HPDE6-E6E7 (cell line): ENCODE measurements around the gene RGS21.
A peak's percentile ranks its signal among the peaks of the same experiment; 100 is the strongest.
"Not testable (repeated sequence)": the region's sequence is repeated elsewhere in the genome, so short reads cannot be mapped to it uniquely, and the experiment has no call there.

Experiments
- DNase-seq: peaks from one replicate; pipeline ENCODE4 v3.0.0; 2011; ENCODE audit warnings: missing footprints; ENCODE audit errors: extremely low spot score

RGS21 gene, protein sequence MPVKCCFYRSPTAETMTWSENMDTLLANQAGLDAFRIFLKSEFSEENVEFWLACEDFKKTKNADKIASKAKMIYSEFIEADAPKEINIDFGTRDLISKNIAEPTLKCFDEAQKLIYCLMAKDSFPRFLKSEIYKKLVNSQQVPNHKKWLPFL

DNA sequence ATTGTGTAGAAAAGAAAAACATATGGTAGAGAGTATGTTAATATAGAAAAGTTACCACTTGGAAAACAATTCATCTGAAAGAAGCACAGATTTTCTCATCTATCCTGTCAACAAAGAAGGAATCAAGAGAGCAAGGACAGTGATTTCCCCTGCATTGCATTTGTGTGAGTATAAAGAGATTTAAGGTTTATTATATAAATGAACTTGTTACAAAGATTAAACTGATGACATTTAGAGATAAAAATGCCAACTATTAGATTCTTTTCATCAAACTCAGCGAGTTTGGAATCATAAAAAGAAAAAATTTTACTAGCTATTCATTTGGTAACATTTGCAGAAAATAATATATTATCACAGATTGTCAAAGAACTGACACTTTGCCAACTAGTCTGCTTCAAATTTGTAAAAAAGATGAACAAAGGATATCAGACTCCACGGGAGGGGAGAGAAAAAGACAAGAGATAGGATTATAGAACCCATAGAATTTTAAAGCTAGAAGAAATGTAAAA is at the start of gene RGS21:
Gene RGS21, plus strand, starts transcription at position 51 of the 509 bp plus-strand sequence. CDS start 26,045 bp downstream, outside the sequence.
- no peak for DNase-seq

- DNase-seq = no peak
Observed at GRCh38 chr1:192268468-192269052, 48.2 kb upstream of the RGS21 start.

- DNase-seq = peak; percentile 15
Observed at GRCh38 chr1:192270398-192270797, 46.4 kb upstream of the RGS21 start.

- no peak for DNase-seq
Observed at GRCh38 chr1:192272732-192273131, 44.1 kb upstream of the RGS21 start.

- DNase-seq = no peak
Observed at GRCh38 chr1:192274588-192274987, 42.2 kb upstream of the RGS21 start.

DNA sequence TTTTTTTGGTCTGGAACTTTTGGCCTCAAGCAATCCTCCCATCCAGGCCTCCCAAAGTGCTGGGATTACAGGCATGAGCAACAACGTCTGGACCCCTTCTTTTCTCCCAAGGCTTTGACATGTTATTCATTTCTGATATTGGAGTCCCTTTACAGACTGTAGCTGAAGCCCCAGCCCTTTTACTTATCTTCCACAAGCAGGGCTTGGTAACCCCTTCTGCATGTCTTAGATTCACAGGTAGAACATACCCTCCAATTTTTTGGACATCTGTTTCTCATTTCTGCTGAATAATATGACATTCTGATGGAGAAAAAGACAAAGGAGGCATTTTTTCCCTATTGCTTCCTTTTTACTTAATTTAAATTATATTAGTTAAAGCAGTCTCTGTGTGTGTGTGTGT is 39.2 kb upstream of the RGS21 start:
- DNase-seq = no peak

DNA sequence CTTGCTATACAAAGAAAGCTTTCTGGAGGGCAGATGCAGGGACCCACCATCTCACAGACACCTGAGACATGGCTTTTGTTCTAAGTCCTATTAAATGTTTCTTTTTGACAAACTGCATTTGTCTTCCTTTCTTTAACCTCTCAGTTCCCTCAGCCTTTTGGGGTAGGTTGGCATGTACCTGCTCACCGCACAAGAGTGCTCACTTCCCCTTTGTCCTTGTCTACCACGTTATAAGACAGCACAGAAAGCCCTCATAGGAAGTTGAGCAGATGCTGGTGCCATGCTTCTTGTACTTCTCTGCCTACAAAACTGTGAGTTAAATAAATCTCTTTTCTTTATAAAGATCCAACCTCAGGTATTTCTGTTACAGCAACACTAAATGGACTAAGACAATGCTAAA is 31.9 kb upstream of the RGS21 start:
- DNase-seq = no peak

- no peak for DNase-seq
Observed at GRCh38 chr1:192303029-192303428, 13.8 kb upstream of the RGS21 start.

- not testable (repeated sequence) for DNase-seq
Observed at GRCh38 chr1:192308314-192308713, 8.5 kb upstream of the RGS21 start.

GRCh38 chr1:192311281-192311680 is 5.5 kb upstream of the RGS21 start:
- DNase-seq = peak; percentile 8

- no peak for DNase-seq
Observed at GRCh38 chr1:192327997-192328396, 11.2 kb downstream of the RGS21 start.

GRCh38 chr1:192342842-192343241 is 26.1 kb downstream of the RGS21 start:
- DNase-seq = no peak

DNA sequence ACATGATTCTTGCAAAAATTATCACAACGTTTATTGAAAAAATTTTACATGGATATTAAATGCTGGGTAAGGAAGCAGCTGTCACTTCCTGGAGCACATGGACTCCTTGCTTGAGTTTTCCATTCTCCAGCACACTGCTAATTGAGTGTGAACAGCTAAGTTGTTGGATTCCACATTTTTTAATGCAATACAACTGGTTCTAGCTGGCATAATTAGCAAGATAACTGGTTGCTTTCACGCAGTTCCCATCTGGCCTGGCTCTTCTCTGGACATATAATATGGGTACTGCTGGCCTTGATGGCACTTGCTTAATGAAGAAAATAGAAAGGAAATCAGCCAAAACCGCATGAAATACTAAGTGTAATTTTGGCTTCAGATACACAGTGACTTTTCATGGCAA is 26.6 kb downstream of the RGS21 start:
- DNase-seq = no peak

- DNase-seq = no peak
Observed at GRCh38 chr1:192349314-192349713, 32.5 kb downstream of the RGS21 start.

- no peak for DNase-seq
Observed at GRCh38 chr1:192350356-192350755, 33.6 kb downstream of the RGS21 start.

DNA sequence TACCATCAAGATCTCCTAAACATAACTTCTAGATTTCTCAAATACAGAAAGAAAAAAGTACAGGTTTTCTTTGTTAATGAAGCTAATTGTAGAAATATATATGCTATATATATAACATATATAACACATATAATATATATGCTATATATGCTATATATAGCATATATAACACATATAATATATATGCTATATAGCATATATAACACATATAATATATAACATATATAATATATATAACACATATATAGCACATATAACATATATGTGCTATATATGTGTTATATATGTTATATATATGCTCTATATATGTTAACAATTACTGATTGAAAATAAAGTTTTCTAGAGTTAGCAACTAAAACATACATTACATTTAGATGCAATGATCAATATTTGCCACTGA is 34.8 kb downstream of the RGS21 start:
- DNase-seq = no peak

- no peak for DNase-seq
Observed at GRCh38 chr1:192357924-192358323, 41.1 kb downstream of the RGS21 start.

DNA sequence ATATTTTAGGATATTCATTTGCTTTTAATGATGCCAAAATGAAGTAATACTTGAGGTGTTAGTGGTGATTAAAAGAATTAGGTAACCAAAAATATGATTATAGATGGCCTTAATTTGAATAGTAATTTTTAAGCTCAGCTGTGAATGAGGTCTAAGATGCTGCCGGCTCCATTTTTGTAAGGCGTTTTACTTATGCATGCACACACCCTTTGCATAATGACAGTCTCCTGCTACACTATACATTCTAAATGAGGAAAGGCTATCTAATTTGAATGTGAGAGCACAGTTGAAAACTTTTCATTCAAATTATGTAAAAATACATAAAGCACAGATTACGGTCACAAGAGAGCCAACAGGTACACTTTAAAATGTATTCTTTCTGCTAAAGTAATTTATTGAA is 41.6 kb downstream of the RGS21 start:
- no peak for DNase-seq

DNA sequence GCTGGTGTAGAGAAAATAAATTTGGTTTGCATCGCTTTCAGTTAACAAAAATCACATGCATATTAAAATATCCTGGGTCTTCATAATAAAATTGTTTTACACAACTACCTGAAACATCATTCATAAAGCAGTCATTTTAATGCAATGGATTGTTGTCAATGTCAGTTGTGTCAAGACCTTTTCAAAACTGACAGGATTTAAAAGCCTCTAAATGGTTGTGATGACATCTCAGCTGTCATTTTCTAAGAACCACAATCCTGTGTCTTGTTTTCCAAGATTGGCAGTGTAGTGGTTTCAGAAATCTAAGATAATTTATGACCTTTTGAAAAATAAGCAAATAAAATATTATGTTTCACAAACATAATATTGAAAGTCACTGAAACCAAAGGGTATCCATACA is 42.0 kb downstream of the RGS21 start:
- DNase-seq = no peak

- DNase-seq = no peak
Observed at GRCh38 chr1:192363177-192363576, 46.4 kb downstream of the RGS21 start.

- DNase-seq = no peak
Observed at GRCh38 chr1:192367436-192367835, 50.6 kb downstream of the RGS21 start.

- DNase-seq = no peak
Observed at GRCh38 chr1:192375306-192375705, 58.5 kb downstream of the RGS21 start.

- no peak for DNase-seq
Observed at GRCh38 chr1:192376374-192376773, 59.6 kb downstream of the RGS21 start.

- no peak for DNase-seq
Observed at GRCh38 chr1:192378276-192378675, 61.5 kb downstream of the RGS21 start.
